EL (cell line): ENCODE results near the gene TEX22.
A peak's percentile ranks its signal among the peaks of the same experiment; 100 is the strongest.

Experiments
- DNase-seq: peaks from one replicate; pipeline ENCODE4 v3.0.0-alpha.2; 2016

TEX22 gene

GRCh38 chr14:105444859-105445258, 46.5 kb downstream of the TEX22 start:
- DNase-seq: no peak

- no peak for DNase-seq
These were observed 47.0 kb downstream of the TEX22 start for GRCh38 chr14:105445290-105445689.

- no peak for DNase-seq
These were observed 47.8 kb downstream of the TEX22 start for GRCh38 chr14:105445901-105446845.

DNA sequence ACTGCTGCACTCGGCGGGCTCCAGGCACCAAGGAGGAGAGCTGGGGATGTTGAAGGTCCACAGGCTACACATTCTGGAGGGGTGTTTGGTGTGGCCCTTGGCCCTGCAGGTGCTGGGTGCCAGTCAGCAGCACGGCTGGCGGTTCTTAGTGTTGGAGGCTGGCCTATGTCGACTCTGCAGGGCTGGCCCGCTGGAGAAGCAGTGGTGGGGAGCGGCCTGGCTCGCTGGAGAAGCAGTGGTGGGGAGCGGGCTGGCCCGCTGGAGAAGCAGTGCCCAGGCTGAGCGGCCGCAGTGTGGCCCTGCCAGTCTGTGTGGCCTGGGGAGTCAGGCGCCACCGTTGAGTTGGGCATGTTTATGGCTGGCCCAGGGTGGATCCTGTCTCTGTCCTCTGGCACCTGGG, 48.6 kb downstream of the TEX22 start:
- no peak for DNase-seq

DNA sequence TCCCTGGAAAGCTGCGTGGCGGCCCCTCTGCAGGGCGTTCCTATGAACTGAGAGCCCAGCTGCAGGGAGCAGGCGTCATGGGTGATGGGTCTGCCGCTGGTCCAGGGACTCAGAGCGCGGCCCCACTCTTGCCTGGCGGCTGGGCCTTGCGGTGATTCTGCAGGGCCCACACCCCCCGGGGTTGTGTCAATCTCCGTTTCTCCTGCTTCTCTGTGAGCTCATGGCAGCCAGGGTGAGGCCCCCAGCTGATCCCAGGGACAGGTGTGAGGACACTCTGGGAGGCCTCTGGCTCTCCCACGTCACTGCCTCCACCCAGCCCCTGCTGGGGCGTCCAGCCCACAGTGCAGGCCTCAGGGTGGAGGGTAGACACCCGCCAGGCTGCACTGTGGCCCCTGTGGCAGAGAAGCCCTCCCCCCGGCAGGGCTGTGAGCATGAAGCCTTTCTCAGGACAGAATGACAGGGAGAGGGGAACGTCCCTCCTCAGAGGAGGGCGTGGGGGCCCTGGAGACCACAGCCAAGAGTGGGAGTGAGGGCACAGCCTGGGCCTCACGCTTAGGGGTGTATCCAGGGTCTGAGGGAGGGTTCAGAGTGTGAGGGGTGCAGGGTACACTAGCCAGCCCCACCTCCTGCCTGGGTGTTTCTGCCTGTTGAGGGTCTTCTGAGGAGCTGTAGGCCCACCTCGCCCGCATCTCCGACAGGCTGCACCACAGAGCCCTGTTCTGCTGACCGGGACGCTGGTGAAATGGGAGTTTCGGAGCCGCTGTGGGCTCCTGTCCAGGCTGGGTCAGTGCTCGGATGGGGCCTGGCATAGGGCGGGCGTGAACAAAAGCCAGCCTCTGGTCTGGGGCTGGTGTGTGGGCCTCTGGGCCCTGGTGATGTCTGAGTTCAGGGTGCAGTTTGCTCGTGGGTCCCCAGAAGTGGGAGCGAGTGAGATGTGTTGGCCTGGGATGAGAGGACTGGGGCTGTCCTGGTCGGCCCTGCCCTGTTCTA, 49.6 kb downstream of the TEX22 start:
- DNase-seq: no peak

- peak; percentile 38 for DNase-seq
These were observed 50.4 kb downstream of the TEX22 start for GRCh38 chr14:105448706-105449111.

- no peak for DNase-seq
These were observed 51.2 kb downstream of the TEX22 start for GRCh38 chr14:105449276-105450122.

- no peak for DNase-seq
These were observed 51.8 kb downstream of the TEX22 start for GRCh38 chr14:105450123-105450505.

GRCh38 chr14:105450864-105451720, 52.8 kb downstream of the TEX22 start:
- DNase-seq: no peak

DNA sequence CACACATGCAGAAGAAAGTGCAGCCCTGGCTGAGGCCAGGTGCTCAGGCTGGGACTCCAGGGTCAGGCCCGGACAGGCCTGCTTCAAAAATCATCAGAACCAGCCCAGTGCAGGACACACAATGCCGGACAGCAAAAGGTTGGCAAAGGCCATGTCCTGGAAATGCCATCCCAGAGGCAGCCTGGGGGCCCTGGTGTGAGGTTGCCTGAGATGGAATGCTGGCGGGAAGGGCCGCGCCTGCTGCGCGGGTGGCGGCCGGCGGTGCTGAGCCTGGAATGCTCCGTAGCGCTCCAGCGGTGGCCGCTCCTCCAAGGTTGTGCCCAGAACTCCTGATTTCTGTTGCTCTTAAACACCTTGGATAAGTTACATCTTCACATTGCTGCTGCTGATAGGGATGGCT, 54.6 kb downstream of the TEX22 start:
- no peak for DNase-seq

DNA sequence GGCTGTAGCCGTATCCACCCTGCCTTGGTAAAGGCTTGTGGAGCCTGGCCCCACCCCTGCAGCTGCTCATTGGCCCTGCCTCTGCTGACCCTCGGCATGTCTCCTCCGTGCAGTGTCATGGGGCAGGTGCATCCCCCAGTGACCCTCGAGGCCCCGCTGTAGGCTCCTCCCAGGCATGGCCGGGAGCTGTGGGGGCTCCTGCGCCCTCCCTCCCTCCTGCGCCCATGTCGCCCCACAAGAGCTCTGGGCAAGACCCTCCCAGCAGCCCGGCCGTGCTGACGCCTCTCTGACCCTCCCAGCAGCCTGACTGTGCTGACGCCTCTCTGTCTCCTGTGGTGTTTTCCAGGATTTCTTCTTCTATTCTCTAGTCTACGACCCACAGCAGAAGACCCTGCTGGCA, 55.5 kb downstream of the TEX22 start:
- DNase-seq: no peak

DNA sequence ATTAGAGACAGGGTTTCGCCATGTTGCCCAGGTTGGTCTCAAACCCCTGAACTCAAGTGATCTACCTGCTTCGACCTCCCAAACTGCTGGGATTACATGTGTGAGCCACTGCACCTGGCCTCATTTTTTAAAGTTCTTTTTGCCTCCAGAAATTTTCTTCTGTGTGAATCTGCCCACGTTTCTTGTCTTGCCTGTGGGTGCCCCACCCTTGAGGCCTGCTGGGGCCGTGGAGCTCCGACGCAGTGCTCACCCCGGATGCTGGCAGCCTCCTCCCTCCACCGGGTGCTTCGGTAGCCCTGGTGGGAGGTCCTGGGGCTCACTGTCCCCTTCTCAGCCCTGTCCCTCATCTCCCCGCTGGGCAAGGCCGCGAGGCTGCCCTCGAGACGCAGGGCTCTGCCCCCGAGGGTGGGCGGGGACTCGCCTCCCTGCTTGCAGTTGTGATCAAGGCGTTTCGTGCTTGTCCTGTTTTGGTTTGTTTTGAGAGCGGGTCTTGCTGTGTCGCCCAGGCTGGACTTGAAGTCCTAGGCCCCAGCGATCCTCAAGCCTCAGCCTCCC, 56.8 kb downstream of the TEX22 start:
- DNase-seq: no peak

DNA sequence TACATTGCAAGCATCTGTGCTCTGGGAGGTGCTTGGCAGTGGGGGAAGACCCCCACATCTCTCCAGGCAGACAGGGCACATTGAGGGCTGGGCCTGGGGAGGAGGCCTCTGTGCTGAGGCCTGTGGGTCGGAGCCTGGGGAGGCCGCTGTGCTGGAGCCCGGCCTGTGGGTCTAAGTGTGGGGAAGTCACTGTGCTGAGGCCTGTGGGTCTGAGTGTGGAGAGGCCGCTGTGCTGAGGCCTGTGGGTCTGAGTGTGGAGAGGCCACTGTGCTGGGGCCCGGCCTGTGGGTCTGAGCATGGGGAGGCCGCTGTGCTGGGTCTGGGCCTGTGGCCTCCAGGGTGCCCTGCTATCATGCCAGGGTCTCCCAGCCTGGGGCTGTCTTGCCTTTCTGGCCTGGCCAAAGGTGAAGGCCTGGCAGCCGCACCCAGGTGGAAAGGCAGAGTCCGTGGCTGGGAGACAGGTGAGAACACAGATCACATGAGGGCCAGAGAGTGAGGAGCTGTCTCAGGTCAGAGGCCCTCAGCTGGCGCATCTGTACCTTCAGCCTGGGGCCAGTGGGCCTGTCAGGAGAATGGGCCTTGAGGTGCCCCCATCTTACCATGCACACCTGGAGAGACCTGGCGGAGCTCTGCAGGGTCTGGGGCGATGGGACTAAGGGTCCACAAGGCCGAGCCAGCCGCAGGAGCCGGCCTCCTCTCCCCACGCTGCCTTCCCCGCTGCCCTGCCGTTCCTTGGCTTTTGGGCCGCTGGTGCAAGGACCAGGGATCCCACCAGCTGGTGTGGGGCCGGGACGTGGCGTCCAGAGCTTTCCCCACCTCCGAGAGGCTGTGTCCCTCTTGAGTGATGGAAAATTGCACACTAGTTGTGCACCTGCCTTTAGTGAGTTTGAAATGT, 57.7 kb downstream of the TEX22 start:
- DNase-seq: no peak

- no peak for DNase-seq
These were observed 58.6 kb downstream of the TEX22 start for GRCh38 chr14:105456736-105457617.

GRCh38 chr14:105458010-105458409, 59.7 kb downstream of the TEX22 start:
- DNase-seq: no peak

DNA sequence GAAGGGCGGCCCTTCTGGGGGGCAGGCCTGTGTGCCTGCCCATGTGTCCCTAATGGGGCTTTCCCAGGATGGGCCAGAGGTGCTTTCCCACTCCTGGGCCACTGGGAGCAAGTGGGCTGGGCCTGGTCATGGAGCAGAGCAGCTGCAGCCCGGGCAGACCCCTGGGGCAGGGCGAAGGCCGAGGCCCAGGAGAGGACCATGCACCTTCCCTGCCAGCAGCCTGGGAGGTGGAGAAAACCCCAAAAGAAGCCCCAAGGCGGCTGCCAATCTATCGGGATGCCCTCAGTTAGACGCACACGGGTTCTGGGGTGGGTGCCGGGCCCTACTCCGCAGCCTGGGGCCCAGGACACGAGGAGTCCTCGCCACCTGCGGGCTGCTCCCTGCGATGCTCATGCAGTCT, 60.2 kb downstream of the TEX22 start:
- DNase-seq: no peak

DNA sequence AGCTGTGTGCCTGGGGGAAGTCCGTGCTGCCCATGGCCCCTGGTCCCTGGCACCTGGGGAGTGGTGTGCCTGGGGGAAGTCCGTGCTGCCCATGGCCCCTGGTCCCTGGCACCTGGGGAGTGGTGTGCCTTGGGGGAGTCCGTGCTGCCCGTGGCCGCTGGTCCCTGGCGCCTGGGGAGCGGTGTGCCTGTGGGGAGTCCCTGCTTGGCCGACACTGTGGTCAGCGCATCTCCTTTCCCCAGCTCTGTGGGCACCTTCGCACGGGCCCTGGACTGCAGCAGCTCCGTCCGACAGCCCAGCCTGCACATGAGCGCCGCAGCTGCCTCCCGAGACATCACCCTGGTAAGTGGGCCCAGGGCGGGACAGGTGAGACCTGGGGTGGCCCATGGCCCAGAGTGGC, 61.8 kb downstream of the TEX22 start:
- no peak for DNase-seq

GRCh38 chr14:105460616-105461015, 62.3 kb downstream of the TEX22 start:
- no peak for DNase-seq

- no peak for DNase-seq
These were observed 63.6 kb downstream of the TEX22 start for GRCh38 chr14:105461903-105462302.
